GM10266 (cell line): Measurements from ENCODE around the gene PIM1.
"Not testable (repeated sequence)": the region's sequence is repeated elsewhere in the genome, so short reads cannot be mapped to it uniquely, and the experiment has no call there.

ENCODE experiments used
- DNase-seq: peaks from one replicate; pipeline ENCODE4 v3.0.0; 2012; ENCODE audit errors: extremely low spot score
- TF ChIP-seq, protein P1 (sequence below): IDR thresholded peaks from 2 replicates; pipeline ENCODE4 v1.5.1; 2012; ENCODE audit warnings: mild to moderate bottlenecking, low read depth; ENCODE audit not compliant: control insufficient read depth, insufficient read depth; ENCODE audit errors: missing control alignments

Gene PIM1

DNA sequence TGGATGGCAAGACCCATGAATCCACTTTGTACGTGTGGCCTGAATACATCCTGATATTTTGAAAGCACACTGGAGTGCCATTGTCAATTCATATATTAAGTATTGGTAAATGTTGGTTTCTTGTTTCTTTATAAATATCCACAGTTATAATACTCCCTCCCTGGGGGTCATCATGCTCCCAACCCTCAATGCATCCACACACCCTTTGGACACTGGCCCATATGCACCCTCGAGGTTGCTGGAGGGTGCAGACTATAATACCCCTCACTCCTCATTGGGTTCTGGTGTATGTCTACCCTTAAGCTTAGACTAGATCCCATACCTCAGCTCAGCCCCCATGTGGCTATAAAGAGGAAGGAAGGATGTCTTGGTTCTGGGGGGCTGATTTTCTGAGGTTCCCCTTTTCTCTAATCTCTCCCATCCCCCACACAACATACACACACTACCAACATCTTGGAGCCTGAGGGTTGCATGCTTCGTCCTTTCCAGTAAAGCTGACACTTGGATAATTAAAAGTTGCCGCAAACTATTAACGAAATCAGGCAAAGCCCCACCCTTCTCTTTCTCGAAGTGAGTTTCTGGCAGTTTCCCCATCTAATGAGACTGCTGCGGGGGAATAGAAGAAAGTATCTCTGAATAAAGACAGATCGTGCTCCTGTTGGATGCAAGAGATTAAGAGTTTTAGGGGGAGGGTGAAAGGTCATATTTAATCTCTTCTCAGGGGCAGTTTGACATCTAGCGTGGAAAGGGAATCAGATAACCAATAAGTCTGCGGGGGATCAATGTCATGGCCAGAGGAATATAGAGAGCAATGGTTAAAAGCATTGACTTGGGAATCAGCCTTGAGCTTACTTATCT is 7.4 kb downstream of the PIM1 start:
- TF ChIP-seq, protein P1, sequence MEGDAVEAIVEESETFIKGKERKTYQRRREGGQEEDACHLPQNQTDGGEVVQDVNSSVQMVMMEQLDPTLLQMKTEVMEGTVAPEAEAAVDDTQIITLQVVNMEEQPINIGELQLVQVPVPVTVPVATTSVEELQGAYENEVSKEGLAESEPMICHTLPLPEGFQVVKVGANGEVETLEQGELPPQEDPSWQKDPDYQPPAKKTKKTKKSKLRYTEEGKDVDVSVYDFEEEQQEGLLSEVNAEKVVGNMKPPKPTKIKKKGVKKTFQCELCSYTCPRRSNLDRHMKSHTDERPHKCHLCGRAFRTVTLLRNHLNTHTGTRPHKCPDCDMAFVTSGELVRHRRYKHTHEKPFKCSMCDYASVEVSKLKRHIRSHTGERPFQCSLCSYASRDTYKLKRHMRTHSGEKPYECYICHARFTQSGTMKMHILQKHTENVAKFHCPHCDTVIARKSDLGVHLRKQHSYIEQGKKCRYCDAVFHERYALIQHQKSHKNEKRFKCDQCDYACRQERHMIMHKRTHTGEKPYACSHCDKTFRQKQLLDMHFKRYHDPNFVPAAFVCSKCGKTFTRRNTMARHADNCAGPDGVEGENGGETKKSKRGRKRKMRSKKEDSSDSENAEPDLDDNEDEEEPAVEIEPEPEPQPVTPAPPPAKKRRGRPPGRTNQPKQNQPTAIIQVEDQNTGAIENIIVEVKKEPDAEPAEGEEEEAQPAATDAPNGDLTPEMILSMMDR, result no peak

DNA sequence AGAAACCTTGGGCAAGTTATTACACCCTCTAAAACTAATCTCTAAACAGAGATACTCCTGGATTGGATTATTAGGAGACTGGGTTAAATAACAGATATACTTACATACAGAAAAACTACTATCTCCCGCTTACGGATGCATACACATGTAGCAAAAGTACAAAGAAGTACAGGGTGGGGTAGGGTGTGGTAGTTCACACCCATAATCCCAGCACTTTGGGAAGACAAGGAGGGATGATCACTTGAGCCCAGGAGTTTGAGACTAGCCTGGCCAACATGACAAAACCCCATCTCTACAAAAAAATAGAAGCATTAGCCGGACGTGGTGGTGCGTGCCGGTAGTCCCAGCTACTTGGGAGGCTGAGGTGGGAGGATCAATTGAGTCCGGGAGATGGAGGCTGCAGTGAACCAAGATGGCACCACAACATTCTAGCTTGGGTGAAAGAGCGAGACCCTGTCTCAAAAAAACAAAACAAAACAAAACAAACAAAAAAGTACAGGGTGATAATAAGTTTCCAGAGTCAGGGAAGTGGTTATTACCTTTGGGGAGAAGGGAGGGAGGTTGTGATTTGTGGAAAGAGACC is 8.1 kb downstream of the PIM1 start:
- DNase-seq, result no peak
- TF ChIP-seq, protein P1, result no peak

More for the DNA sequence above, 7.4 kb downstream of the PIM1 start:
- DNase-seq, result no peak

DNA sequence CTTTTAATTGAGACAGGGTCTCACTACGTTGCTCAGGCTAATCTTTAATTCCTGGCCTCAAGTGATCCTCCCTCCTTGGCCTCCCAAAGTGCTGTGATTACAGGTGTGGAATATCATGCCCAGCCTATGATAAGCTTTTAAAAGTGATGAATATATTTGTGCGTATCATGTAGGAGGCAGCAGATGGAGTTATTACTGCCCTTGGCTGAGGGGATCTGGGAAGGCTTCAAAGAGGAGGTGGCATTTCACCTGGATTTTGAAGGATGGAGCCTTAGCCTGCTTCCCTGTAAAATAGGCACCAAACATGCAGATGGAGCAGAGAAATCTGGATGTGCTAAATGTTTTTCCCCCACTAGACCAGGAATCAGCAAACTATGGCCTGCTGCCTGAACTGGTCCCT is 10.1 kb downstream of the PIM1 start:
- TF ChIP-seq, protein P1, result no peak
- no peak for DNase-seq

DNA sequence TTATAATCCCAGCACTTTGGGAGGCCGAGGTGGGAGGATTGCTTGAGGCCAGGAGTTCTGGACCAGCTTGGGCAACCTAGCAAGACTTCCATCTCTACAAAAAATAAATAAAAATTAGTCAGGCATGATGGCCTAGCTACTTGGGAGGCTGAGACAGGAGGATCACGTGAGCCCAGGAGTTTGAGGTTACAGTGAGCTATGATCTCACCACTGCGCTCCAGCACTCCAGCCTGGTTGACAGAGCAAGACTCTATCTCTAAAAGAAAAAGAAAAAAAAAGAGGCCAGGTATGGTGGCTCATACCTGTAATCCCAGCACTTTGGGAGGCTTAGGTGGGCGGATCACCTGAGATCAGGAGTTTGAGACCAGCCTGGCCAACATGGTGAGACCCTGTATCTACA is 10.7 kb downstream of the PIM1 start:
- DNase-seq, result not testable (repeated sequence)

DNA sequence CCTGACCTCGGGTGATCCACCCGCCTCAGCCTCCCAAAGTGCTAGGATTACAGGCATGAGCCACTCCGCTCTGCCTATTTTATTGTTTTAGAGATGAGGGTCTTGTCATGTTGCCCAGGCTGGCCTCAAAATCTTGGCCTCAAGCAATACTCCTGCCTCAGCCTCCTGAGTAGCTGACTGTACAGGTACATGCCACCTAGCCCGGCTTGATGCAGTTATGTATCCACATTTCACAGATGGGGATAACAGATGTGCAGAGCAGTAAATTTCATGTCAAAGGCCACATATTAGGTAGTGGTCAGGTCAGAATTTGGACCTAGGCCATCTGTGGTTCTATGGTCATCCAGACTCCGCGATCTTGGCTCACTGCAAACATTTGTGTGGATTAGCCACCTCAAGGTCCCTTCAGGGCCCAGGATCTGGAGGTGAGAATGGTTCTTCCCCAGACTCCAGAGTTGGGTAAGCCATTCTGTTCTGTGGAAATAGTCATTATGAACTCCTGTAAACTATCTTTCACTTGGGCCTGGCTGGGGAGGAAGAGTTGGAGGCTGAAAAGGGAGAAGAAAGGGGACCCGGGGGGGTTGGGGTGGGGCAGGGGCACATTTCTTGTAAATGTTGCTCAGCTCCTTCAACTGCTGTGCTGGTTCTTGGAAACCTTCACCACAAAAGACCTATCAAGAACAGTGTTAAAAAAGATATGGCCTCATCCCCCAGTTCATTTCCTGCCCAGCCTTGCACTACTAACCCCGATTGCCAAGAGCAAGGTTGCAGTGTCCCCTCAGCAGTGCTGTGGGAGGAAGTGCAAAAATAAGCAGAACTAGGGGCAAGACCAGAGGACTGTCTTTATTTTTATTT is 13.0 kb downstream of the PIM1 start:
- DNase-seq, result peak; percentile 50
- TF ChIP-seq, protein P1, result no peak

DNA sequence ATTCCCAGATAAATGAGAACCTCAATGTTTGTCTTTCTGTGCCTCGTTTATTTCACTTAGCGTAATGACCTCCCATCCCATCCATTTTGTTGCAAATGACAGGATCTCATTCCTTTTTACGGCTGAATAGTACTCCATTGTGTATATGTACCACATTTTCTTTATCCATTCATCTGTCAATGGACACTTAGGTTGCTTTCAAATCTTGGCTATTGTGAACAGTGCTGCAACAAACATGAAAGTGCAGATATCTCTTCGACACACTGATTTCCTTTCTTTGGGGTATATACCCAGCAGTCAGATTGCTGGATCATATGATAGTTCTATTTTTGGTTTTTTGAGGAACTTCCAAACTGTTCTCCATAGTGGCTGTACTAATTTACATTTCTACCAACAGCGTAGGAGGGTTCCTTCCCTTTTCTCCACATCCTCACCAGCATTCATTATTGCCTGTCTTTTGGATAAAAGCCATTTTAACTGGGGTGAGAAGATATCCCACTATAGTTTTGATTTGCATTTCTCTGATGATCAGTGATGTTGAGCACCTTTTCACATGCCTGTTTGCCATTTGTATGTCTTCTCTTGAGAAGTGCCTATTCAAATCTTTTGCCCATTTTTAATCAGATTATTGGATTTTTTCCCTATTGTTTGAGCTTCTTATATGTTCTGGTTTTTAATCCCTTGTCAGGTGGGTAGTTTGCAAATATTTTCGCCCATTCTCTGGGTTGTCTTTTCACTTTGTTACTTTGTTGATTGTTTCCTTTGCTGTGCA is 16.2 kb downstream of the PIM1 start:
- DNase-seq, result not testable (repeated sequence)

DNA sequence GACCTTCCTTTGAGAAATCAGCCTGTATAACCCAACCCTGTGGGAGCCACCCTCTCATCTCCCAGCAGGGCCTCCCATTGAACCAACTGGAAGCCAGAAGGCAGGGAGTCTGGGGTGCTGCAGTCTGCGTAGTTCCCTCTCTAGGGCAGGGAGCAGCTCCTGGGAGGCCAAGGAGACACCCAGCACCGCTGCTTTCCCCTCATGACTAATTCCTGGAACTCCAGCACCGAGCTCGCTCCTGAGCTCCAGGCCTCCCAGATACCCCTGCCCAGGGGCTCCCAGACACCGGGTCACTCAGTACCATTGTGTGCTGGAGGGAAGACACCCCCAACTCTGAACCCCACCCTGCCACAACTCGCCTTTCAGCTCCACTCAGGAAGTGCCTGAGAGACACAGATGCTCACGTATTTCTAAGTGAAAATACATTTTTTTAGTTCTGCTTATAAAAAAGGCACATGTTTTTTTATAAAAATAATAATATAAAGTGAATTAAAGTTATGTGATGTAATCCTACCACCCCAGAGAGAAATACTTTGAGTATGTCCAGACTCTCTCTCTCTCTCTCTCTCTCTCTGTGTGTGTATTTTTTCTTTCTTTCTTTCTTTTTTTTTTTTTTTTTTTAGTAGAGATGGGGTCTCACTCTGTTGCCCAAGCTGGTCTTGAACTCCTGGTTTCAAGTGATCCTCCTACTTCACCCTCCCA is 17.5 kb downstream of the PIM1 start:
- TF ChIP-seq, protein P1, result no peak
- DNase-seq, result no peak
